ENCODE measurements around the gene COL6A6. TPM values are rescaled to one million over a fixed set of nuclear protein-coding genes. Genes with fewer than 3 reads are reported as not detected.

Gene COL6A6
- total RNA-seq, 1 donor from 2014 or later: not detected

DNA sequence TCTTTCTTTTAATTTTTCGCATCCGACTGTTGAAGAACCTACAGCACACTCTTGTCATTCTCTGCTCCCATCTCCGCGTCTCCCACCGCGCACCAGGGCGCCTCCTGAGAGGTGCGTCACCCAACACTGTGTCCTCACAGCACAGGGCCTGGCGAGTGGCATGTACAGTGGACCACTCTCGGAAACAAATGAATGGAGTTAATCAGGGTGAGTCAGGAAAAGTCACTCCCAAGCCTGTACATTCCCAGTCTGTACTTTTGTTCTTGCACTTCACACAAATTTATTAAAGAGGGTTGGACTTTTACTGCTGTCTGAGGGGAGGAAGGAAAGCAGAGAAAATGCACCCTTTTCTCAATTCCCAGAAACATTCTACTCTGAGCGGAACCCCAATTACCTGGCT, 625 bp downstream of the COL6A6 start:
- TF ChIP-seq POLR2AphosphoS5 (IDR thresholded peaks at IDR 0.05; ENCODE audit: insufficient read depth in 1 of 2, low read depth in 1 of 2) (no peak), POLR2A (IDR thresholded peaks at IDR 0.05) (no peak), CTCF (IDR thresholded peaks at IDR 0.05) (no peak)
- Histone ChIP-seq H3K4me1 (peaks cover 8% of the 10 kb centered on the region), H3K27ac (no peak overlapping the region), H3K4me3 (no peak overlapping the region), H3K27me3 (no peaks in the 10 kb centered on the region), H3K9me3 (no peaks in the 10 kb centered on the region), H3K36me3 (no peaks in the 10 kb centered on the region)
- intact Hi-C loops (cut with DNase I): no loop called here
- DNase-seq (ENCODE audit: extremely low spot score in 2 of 2): no peak

DNA sequence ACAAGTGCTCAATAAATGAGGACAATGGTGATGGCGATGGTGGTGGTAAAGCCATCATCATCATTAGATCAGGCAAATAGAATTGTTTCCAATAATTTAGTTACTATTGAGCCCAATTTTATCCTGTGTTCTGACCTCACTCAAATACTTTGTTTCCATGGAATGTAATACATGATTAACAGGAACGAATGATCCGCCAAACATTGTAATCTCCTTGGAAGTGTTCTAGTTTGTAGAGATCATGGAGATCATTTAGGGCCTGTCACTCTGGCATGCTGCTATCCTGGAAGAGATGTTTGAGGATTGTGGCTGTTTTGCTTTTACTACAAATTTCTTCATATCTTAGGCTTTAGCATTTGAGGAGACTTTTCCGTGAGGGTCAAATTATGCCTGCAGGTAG, 2.8 kb downstream of the COL6A6 start:
- Histone ChIP-seq H3K36me3 (no peaks in the 10 kb centered on the region), H3K27ac (no peak overlapping the region), H3K27me3 (no peaks in the 10 kb centered on the region), H3K4me3 (no peak overlapping the region), H3K9me3 (no peaks in the 10 kb centered on the region), H3K4me1 (peaks cover 8% of the 10 kb centered on the region)
- intact Hi-C loops (cut with DNase I): no loop called here
- TF ChIP-seq POLR2A (IDR thresholded peaks at IDR 0.05): no peak
- no peak for TF ChIP-seq CTCF (IDR thresholded peaks at IDR 0.05)
- TF ChIP-seq POLR2AphosphoS5 (IDR thresholded peaks at IDR 0.05; ENCODE audit: insufficient read depth in 1 of 2, low read depth in 1 of 2): no peak
- DNase-seq (ENCODE audit: extremely low spot score in 2 of 2): no peak

DNA sequence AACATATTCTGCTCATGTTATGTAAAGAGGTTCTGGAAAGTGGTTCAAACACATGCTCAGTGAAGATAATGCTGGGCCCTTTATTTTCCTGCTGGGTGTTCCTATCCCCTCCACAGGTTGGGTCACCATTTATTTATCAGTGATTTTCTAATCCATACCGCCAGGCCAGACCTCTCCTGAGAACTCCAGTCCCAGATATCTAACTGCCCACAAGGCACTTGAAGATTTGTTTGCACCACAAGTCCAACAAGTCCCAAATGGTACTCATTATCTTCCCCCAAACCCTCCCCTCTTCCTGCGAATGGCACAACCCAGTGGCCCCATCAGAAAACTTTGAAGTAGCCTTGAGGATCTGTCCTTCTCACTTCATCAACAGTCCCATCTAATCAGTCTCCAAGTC, 5.4 kb downstream of the COL6A6 start:
- intact Hi-C loops (cut with DNase I): no loop called here
- Histone ChIP-seq H3K36me3 (no peaks in the 10 kb centered on the region), H3K9me3 (no peaks in the 10 kb centered on the region), H3K27me3 (no peaks in the 10 kb centered on the region), H3K27ac (no peak overlapping the region), H3K4me3 (no peak overlapping the region), H3K4me1 (peaks cover 3% of the 10 kb centered on the region)
- DNase-seq (ENCODE audit: extremely low spot score in 2 of 2): no peak
- TF ChIP-seq CTCF (IDR thresholded peaks at IDR 0.05) (no peak), POLR2A (IDR thresholded peaks at IDR 0.05) (no peak), POLR2AphosphoS5 (IDR thresholded peaks at IDR 0.05; ENCODE audit: insufficient read depth in 1 of 2, low read depth in 1 of 2) (no peak)

DNA sequence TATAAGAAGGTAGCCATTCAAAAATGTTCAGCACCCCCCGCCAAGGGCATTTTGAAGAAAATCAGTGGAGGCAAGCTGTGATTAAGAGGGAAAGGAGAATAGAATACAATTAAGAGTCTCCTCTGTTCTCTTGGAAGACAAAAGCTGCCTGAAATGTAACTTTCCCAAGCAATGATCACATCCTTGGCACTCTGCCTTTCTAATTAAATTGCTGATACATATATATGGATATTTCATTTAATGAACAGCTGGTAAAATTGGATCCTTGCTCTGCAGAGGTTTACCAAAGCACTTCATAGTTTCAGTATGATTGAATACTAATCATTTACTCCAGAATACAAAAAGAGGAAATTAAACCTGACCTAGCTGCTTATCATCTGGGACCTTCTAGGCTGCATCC, 10.4 kb downstream of the COL6A6 start:
- Histone ChIP-seq H3K9me3 (no peaks in the 10 kb centered on the region), H3K36me3 (no peaks in the 10 kb centered on the region), H3K4me1 (no peaks in the 10 kb centered on the region), H3K4me3 (no peak overlapping the region), H3K27me3 (no peaks in the 10 kb centered on the region), H3K27ac (no peak overlapping the region)
- intact Hi-C loops (cut with DNase I): no loop called here
- TF ChIP-seq POLR2A (IDR thresholded peaks at IDR 0.05) (no peak), POLR2AphosphoS5 (IDR thresholded peaks at IDR 0.05; ENCODE audit: insufficient read depth in 1 of 2, low read depth in 1 of 2) (no peak), CTCF (IDR thresholded peaks at IDR 0.05) (no peak)
- no peak for DNase-seq (ENCODE audit: extremely low spot score in 2 of 2)

GRCh38 chr3:130528120-130528519, 11.1 kb downstream of the COL6A6 start:
- intact Hi-C loops (cut with DNase I): no loop called here
- Histone ChIP-seq H3K27me3 (no peaks in the 10 kb centered on the region), H3K9me3 (no peaks in the 10 kb centered on the region), H3K4me1 (no peaks in the 10 kb centered on the region), H3K4me3 (no peak overlapping the region), H3K36me3 (no peaks in the 10 kb centered on the region), H3K27ac (no peak overlapping the region)
- no peak for DNase-seq (ENCODE audit: extremely low spot score in 2 of 2)
- TF ChIP-seq POLR2AphosphoS5 (IDR thresholded peaks at IDR 0.05; ENCODE audit: insufficient read depth in 1 of 2, low read depth in 1 of 2) (no peak), POLR2A (IDR thresholded peaks at IDR 0.05) (no peak), CTCF (IDR thresholded peaks at IDR 0.05) (no peak)
